ENCODE results near the gene HUWE1.

GRCh38 chrX:53587795-53588420 is 98.6 kb downstream of the HUWE1 start:
- TF ChIP-seq CTCF (IDR thresholded peaks at IDR 0.05), result no peak
- TF ChIP-seq POLR2A (IDR thresholded peaks at IDR 0.05), result no peak
